Measurements from ENCODE around the gene RPIA.

Gene RPIA

DNA sequence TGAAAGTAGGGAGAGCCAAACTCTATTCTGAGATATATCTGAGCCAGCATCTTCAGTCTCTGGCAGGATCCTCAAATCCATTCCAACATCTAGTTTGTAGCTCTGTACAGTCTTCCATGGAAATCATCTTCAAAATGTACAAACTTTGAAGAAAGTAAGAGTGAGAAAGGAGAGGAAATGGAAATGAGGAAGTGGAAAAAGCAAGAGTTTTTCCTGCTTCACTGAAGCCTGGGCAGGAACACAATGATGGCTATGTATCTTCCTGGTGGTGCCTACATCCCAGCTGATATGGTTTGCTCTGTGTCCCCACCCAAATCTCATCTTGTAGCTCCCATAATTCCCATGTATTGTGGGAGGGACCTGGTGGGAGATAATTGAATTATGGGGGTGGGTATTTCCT is 4.1 kb upstream of the RPIA start:
- DNase-seq, result no peak

GRCh38 chr2:88690591-88691338 is 708 bp upstream of the RPIA start:
- no peak for DNase-seq

DNA sequence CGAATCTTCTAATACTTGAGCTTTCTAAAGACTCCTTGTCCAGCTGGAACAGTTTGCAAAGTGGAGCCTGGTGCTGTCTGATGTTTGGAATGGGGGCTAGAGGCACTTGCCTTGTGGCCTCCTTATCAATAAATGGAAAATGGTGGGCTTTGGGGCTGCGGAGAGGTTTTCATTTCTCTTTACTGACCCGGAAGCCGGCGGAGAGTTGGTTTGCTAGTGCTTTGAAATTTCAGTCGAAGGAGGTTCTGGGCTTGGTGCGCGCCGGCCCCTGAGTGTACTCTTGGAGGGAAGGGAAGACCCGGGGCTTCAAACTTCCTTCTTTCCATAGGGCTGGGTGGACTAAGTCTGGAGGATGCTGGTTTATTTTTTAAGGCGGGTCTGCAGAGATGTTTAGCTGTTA is 714 bp downstream of the RPIA start:
- DNase-seq, result no peak

DNA sequence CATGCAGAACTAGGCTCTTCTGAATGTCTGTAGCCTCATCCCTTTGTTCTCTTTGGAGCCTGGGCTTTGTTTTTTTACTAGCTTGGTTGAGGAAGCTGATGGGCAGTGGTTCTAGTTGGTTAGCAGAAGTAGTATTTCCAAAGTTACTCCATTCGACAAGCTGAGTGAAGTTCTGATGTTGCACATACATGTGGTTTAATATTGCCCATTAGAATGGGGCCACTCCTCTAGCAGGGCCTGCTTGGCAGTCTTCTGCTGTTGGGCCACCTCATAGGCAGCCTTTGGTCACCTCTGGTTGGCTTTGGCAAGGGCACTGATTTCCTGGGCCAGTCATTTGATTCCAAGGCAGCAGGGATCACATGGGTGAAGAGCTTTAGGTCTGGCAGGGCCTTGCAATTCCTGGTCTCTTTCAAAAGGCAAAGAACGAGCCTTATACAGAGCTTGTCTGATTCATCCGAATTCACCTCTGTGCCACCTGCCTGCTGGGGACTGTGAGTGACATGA is 2.5 kb downstream of the RPIA start:
- DNase-seq, result no peak

DNA sequence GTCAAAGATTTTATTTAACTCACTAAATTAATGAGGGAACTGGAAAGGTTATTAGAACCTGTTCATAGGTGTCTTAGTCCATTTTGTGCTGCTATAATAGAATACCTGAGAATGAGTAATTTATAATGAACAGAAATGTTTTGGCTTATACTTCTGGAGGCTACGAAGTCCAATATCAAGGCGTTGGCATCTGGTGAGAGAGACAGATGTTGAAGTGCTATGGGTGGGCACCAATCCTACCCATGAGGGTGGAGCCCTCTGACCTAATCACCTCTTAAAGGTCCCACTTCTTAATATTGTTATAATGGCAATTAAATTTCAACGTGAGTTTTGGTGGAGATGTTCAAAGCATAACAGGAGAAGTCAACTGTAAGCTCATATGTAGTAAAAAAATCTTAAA is 5.1 kb downstream of the RPIA start:
- no peak for DNase-seq

DNA sequence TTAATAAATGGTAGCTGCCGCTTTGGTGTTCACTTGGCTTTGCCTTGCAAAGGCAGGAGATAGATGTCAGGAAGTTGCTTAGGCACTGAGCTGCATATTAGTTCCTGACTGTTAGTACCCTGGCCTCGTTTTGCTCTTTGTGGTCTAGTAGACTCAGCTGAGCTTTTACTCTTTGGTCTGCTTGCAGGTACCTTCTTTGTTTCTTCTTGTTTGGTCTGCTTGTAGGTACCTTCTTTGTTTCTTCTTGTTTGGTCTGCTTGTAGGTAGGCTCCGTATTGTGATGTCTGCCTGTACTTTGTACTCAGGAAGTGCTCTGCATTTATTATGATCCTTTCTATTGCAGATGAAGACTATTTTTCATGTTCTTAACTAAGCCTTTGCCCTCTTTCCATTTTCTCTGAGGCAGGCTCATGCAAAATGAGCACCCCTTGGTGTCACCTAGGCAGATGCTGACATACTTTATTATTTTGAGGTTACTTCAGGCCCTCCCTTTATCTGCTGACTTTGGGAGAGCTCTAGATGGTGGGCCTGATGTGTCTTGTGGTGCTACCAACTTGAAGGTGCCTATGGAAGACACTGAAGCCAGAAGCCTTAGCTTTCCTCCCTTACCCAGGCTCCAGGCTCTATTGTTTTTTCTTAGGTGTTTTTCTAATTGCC is 6.0 kb downstream of the RPIA start:
- no peak for DNase-seq

DNA sequence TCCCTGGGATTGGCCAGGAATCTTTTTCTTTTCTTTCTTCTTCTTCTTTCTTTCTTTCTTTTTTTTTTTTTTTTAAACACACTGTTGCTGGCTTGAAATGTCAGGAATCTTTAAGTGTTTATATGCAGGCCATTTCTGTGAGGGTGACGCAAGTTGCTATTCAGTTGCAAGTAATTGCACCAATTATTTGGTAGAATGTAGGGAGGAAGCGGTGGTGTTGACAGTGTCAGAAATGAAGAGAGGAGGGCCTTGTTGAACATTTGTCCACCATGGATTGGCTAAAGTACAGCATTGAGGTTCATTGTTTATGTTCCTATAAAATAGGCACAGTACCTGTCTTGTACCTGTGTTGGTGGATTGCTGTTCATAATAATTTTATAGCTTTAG is 6.5 kb downstream of the RPIA start:
- DNase-seq, result no peak

GRCh38 chr2:88698498-88699233 is 7.2 kb downstream of the RPIA start:
- DNase-seq, result no peak

GRCh38 chr2:88707003-88707402 is 15.5 kb downstream of the RPIA start:
- DNase-seq, result no peak

GRCh38 chr2:88709181-88709631 is 17.7 kb downstream of the RPIA start:
- no peak for DNase-seq

GRCh38 chr2:88711289-88711688 is 19.8 kb downstream of the RPIA start:
- DNase-seq, result no peak

- DNase-seq, result no peak
Observed at GRCh38 chr2:88711897-88712296, 20.4 kb downstream of the RPIA start.

DNA sequence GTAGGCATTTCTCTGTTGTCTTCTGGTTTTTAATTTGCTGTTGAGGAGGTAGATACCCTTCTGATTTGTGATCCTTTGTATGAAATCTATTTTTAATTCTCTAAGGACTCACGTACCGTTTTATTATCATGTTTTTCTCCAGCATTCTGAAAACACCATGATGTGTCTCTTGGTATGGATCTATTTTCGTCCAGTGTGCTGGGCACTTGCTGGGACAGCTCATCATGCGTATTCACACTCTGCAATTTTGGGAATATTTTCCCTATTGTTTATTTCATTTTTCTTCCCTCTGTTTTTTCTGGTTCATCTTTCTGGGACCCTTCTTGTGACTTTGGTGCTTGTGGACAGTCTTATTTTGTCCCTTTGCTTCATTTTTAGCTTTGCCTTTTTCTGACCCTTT is 21.9 kb downstream of the RPIA start:
- no peak for DNase-seq

GRCh38 chr2:88714667-88715066 is 23.2 kb downstream of the RPIA start:
- DNase-seq, result no peak

- DNase-seq, result no peak
Observed at GRCh38 chr2:88720399-88720798, 28.9 kb downstream of the RPIA start.

DNA sequence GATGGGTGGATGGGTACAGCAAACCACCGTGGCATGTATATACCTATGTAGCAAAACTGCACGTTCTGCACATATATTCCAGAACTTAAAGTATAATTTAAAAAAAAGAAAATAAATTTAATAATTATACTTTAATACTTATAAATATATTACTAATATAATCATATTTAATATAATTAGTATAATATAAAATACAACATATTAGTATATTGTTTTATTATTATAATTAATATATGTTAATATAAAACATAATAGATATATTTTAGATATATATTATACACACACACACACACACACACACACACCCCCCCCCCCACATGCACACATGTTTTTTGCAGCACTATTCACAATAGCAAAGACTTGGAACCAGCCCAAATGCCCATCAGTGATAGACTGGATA is 29.8 kb downstream of the RPIA start:
- DNase-seq, result no peak

DNA sequence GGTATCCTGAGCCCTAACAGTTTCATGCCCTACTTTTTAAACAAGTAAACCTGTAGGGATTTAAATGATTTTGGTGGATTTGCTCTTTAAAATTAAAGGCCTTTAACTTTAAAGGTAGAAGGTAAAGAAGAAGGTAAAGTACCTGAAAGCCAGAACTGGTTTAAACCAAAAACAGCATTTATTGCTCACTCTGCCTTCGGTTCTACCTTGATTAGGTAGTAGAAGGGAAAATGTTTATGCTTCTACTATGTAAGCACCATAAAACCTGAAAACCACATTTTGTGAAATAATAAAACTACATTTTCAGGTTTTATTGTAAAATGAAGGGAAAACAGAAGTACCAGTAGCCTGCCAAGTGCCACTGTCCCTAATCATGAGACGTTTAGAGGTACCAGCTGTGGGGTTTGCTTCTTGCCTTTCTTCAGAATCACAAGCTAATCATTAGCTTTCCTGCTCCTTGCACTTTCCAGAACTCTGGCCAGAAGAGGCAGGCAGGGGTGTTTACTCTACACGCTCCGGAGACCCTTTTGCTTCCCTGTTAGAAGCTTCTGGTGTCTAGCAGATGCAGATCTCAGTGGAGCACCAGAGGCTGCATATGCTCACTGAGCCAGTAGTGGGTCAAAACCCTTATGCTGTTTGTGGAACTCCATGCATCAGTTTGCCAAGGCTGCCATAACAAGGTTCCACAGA is 33.3 kb downstream of the RPIA start:
- DNase-seq, result no peak

GRCh38 chr2:88729061-88729745 is 37.7 kb downstream of the RPIA start:
- DNase-seq, result no peak

- no peak for DNase-seq
Observed at GRCh38 chr2:88733155-88733902, 41.9 kb downstream of the RPIA start.

- DNase-seq, result no peak
Observed at GRCh38 chr2:88735133-88735532, 43.7 kb downstream of the RPIA start.

DNA sequence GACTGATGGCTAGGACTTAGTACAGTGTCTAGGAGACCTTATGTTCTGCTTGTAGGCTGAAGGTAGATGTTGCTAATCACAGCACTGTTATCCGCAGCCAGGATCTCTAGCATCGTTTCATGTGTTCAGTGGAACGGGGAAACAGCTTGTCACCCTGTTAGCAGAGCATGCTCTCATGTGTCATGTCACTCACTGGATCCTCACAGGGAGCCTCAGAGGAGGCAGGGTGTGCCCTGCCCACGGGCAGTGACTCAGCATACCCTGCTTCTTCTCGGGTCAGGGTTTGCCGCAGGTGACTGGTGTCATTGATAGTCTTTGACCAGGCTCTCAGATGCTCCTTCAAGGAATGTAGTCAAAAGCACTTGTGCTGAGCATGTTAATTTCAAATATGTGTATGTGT is 44.4 kb downstream of the RPIA start:
- no peak for DNase-seq

DNA sequence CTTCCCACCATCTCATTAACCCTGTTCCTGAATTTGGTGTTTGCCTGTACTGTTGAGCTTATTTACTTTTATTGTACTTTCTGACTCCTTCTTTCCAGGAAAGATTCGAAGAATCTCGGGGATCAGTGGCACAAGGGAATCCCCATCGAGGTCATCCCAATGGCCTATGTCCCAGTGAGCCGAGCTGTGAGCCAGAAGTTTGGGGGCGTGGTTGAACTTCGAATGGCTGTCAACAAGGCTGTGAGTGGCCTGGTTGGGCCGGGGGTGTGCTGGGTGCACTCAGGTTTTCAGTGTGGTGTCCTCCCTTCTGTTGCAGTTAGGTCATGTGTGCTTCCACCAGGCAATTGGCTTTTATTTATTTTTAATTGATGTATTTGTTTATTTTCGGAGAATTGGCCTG is 45.0 kb downstream of the RPIA start:
- no peak for DNase-seq

All from amniotic stem cell (primary cell).